GM18502 (cell line): ENCODE results near the gene VPS13D.
"Not testable (repeated sequence)": the region's sequence is repeated elsewhere in the genome, so short reads cannot be mapped to it uniquely, and the experiment has no call there.

Experiments
- ATAC-seq: cut with Tn5 transposase; IDR thresholded peaks from one replicate; pipeline ENCODE4 v1.9.1; 2021; ENCODE audit warnings: mild to moderate bottlenecking; ENCODE audit not compliant: unreplicated experiment, poor library complexity

The VPS13D gene

GRCh38 chr1:12525311-12526181, 295.7 kb downstream of the VPS13D start:
- ATAC-seq, result no peak

- ATAC-seq, result no peak
These were observed 297.7 kb downstream of the VPS13D start for GRCh38 chr1:12527564-12527963.

GRCh38 chr1:12528021-12528852, 298.4 kb downstream of the VPS13D start:
- ATAC-seq, result no peak

GRCh38 chr1:12529640-12530174, 299.9 kb downstream of the VPS13D start:
- ATAC-seq, result no peak

GRCh38 chr1:12530462-12531178, 300.8 kb downstream of the VPS13D start:
- ATAC-seq, result no peak

- no peak for ATAC-seq
These were observed 301.3 kb downstream of the VPS13D start for GRCh38 chr1:12531179-12531499.

- no peak for ATAC-seq
These were observed 302.8 kb downstream of the VPS13D start for GRCh38 chr1:12532405-12533315.

GRCh38 chr1:12536023-12536639, 306.3 kb downstream of the VPS13D start:
- ATAC-seq, result no peak

- ATAC-seq, result no peak
These were observed 307.5 kb downstream of the VPS13D start for GRCh38 chr1:12537294-12537693.

- no peak for ATAC-seq
These were observed 308.2 kb downstream of the VPS13D start for GRCh38 chr1:12537906-12538461.

GRCh38 chr1:12538536-12538935, 308.7 kb downstream of the VPS13D start:
- not testable (repeated sequence) for ATAC-seq

GRCh38 chr1:12539320-12539704, 309.5 kb downstream of the VPS13D start:
- ATAC-seq, result no peak

GRCh38 chr1:12539705-12540579, 310.1 kb downstream of the VPS13D start:
- ATAC-seq, result no peak

- no peak for ATAC-seq
These were observed 310.9 kb downstream of the VPS13D start for GRCh38 chr1:12540580-12541273.

GRCh38 chr1:12541274-12542137, 311.7 kb downstream of the VPS13D start:
- ATAC-seq, result no peak

GRCh38 chr1:12542138-12542465, 312.3 kb downstream of the VPS13D start:
- no peak for ATAC-seq
